CD8-positive, alpha-beta memory T cell (primary cell): ENCODE results near the gene VEGFA. TPM values are rescaled to one million over a fixed set of nuclear protein-coding genes. Genes with fewer than 3 reads are reported as not detected.

ENCODE experiments used
- CTCF ChIA-PET: fragments of 350-600 bp; sonication (Branson Sonifier 250); formaldehyde crosslinking; loops from one replicate; lab custom pipeline; 2021; ENCODE audit warnings: antibody characterized with exemption; lab: Charles Lee
- POLR2A ChIA-PET: fragments of 350-600 bp; sonication (Branson Sonifier 250); formaldehyde crosslinking; loops from one replicate; lab custom pipeline; 2021; ENCODE audit warnings: antibody characterized with exemption; lab: Charles Lee
- DNase-seq, 5 donors: peaks; one replicate each; pipeline versions ENCODE4 v3.0.0 to v3.0.0-alpha.2; 2020 to 2022; ENCODE audit warnings: mixed read lengths in 1 of 5
- H3K27ac ChIP-seq: one replicate; pipeline ENCODE4 v1.7.0; 2013; ENCODE audit warnings: low read depth, mild to moderate bottlenecking, low read length, moderate library complexity
- H3K27me3 ChIP-seq: 2 replicates; pipeline ENCODE4 v1.7.0; 2013; ENCODE audit warnings: low read length, mild to moderate bottlenecking; ENCODE audit not compliant: insufficient read depth, poor library complexity, severe bottlenecking
- H3K36me3 ChIP-seq: 2 replicates; pipeline ENCODE4 v1.7.0; 2013; ENCODE audit warnings: mild to moderate bottlenecking, low read length, moderate library complexity; ENCODE audit not compliant: insufficient read depth
- H3K4me1 ChIP-seq: 2 replicates; pipeline ENCODE4 v1.7.0; 2013; ENCODE audit warnings: mild to moderate bottlenecking, low read length, moderate library complexity; ENCODE audit not compliant: insufficient read depth
- H3K4me3 ChIP-seq: 2 replicates; pipeline ENCODE4 v1.7.0; 2013; ENCODE audit warnings: mild to moderate bottlenecking, low read length
- H3K9me3 ChIP-seq: 2 replicates; pipeline ENCODE4 v1.7.0; 2013; ENCODE audit warnings: mild to moderate bottlenecking, low read length
- H3K27ac Mint-ChIP-seq, 8 donors: one replicate each; pipeline ENCODE4 v1.8.0; 2020 to 2021; ENCODE audit warnings: mixed read lengths in 8 of 8, mild to moderate bottlenecking in 6 of 8, inconsistent platforms in 3 of 8, moderate library complexity in 3 of 8
- H3K27me3 Mint-ChIP-seq, 2 donors: one replicate each; pipeline ENCODE4 v1.8.0; 2020 to 2021; ENCODE audit warnings: mixed read lengths in 2 of 2, mild to moderate bottlenecking in 1 of 2, moderate library complexity in 1 of 2
- H3K36me3 Mint-ChIP-seq, 3 donors: one replicate each; pipeline ENCODE4 v1.8.0; 2020 to 2021; ENCODE audit warnings: mixed read lengths in 3 of 3, inconsistent platforms in 1 of 3, mild to moderate bottlenecking in 1 of 3
- H3K4me1 Mint-ChIP-seq, 3 donors: one replicate each; pipeline ENCODE4 v1.8.0; 2020 to 2021; ENCODE audit warnings: mixed read lengths in 3 of 3, inconsistent platforms in 1 of 3, mild to moderate bottlenecking in 1 of 3
- H3K4me3 Mint-ChIP-seq, 7 donors: one replicate each; pipeline ENCODE4 v1.8.0; 2020 to 2021; ENCODE audit warnings: mixed read lengths in 7 of 7, mild to moderate bottlenecking in 6 of 7, moderate library complexity in 4 of 7, inconsistent platforms in 2 of 7
- H3K9me3 Mint-ChIP-seq, 5 donors: one replicate each; pipeline ENCODE4 v1.8.0; 2020 to 2022; ENCODE audit warnings: mixed read lengths in 5 of 5, mild to moderate bottlenecking in 3 of 5, moderate library complexity in 2 of 5, inconsistent platforms in 1 of 5
- polyA plus RNA-seq: library from polyadenylated mRNA; unstranded; fragments of 300-500 nt; fragmentation: Illumina TruSeq; gene quantifications from one replicate; pipeline ENCODE4 v1.2.3, GENCODE V29; 2021
- total RNA-seq, 2 experiments: library from RNA; stranded (reverse); gene quantifications; one replicate each; pipeline ENCODE4 v1.2.3, GENCODE V29; 2021

Gene VEGFA
- total and polyA plus RNA-seq, 3 experiments from 2014 or later = 16.4 to 17.5 TPM; not detected in 1

- POLR2A ChIA-PET = no interaction called here
- peak overlapping the region in 2 of 8 donors; percentile 50 to 82 for H3K27ac Mint-ChIP-seq
Observed at GRCh38 chr6:43735642-43736199, 34.3 kb upstream of the VEGFA start.

GRCh38 chr6:43736211-43736786, 33.7 kb upstream of the VEGFA start:
- Mint-ChIP-seq H3K27ac (peak overlapping the region in 2 of 8 donors; percentile 26 to 61), H3K36me3 (peaks cover 0 to 3% (median 0%) of the 10 kb centered on the region in 3 donors), H3K9me3 (peaks cover 1 to 8% (median 3%) of the 10 kb centered on the region in 5 donors), H3K4me3 (no peak overlapping the region), H3K27me3 (no peaks in the 10 kb centered on the region), H3K4me1 (peaks cover 2 to 14% (median 10%) of the 10 kb centered on the region in 3 donors)
- H3K27me3 ChIP-seq = no peaks in the 10 kb centered on the region
- CTCF ChIA-PET = interaction anchor here (1.6 kb wide), 1 partner anchor 33 kb away, joined by 4 read pairs; no protein-coding TSS in a partner anchor
- H3K4me3 ChIP-seq = no peak overlapping the region
- H3K4me1 ChIP-seq = peaks cover 12% of the 10 kb centered on the region
- POLR2A ChIA-PET = no interaction called here
- DNase-seq = no peak
- H3K36me3 ChIP-seq = no peaks in the 10 kb centered on the region
- H3K27ac ChIP-seq = no peak overlapping the region
- no peaks in the 10 kb centered on the region for H3K9me3 ChIP-seq

More at GRCh38 chr6:43735642-43736199, 34.3 kb upstream of the VEGFA start:
- Mint-ChIP-seq H3K4me1 (peaks cover 2 to 14% (median 10%) of the 10 kb centered on the region in 3 donors), H3K36me3 (peaks cover 0 to 3% (median 0%) of the 10 kb centered on the region in 3 donors), H3K9me3 (peaks cover 3 to 13% (median 8%) of the 10 kb centered on the region in 5 donors), H3K27me3 (no peaks in the 10 kb centered on the region), H3K4me3 (no peak overlapping the region)
- Histone ChIP-seq H3K4me3 (no peak overlapping the region), H3K36me3 (no peaks in the 10 kb centered on the region), H3K27me3 (no peaks in the 10 kb centered on the region), H3K27ac (no peak overlapping the region), H3K4me1 (peaks cover 12% of the 10 kb centered on the region), H3K9me3 (peaks cover 4% of the 10 kb centered on the region)
- DNase-seq = no peak
- CTCF ChIA-PET = interaction anchor here (1.6 kb wide), 1 partner anchor 33 kb away, joined by 4 read pairs; no protein-coding TSS in a partner anchor

- ChIA-PET POLR2A (interaction anchor here (0.5 kb wide), 1 partner anchor 393 kb away, joined by 7 read pairs; no protein-coding TSS in a partner anchor), CTCF (interaction anchor here (1.6 kb wide), 1 partner anchor 32 kb away, joined by 4 read pairs; no protein-coding TSS in a partner anchor)
- H3K4me1 Mint-ChIP-seq = peaks cover 2 to 14% (median 10%) of the 10 kb centered on the region in 3 donors
- H3K36me3 ChIP-seq = no peaks in the 10 kb centered on the region
- no peaks in the 10 kb centered on the region for H3K9me3 ChIP-seq
- no peaks in the 10 kb centered on the region for H3K27me3 Mint-ChIP-seq
- peaks cover 0 to 3% (median 0%) of the 10 kb centered on the region in 5 donors for H3K9me3 Mint-ChIP-seq
- DNase-seq = no peak
- no peaks in the 10 kb centered on the region for H3K27me3 ChIP-seq
- no peak overlapping the region for H3K27ac ChIP-seq
- H3K36me3 Mint-ChIP-seq = peaks cover 0 to 3% (median 0%) of the 10 kb centered on the region in 3 donors
- H3K4me3 Mint-ChIP-seq = no peak overlapping the region
- no peak overlapping the region for H3K4me3 ChIP-seq
- no peak overlapping the region for H3K27ac Mint-ChIP-seq
- H3K4me1 ChIP-seq = peaks cover 12% of the 10 kb centered on the region
Observed at GRCh38 chr6:43736844-43737243, 33.2 kb upstream of the VEGFA start.

GRCh38 chr6:43737272-43738081, 32.5 kb upstream of the VEGFA start:
- H3K4me1 Mint-ChIP-seq = peaks cover 2 to 12% (median 10%) of the 10 kb centered on the region in 3 donors
- peaks cover 0 to 3% (median 0%) of the 10 kb centered on the region in 5 donors for H3K9me3 Mint-ChIP-seq
- H3K27ac Mint-ChIP-seq = no peak overlapping the region
- no peak overlapping the region for H3K4me3 ChIP-seq
- H3K36me3 ChIP-seq = no peaks in the 10 kb centered on the region
- H3K4me1 ChIP-seq = peaks cover 12% of the 10 kb centered on the region
- DNase-seq = no peak
- ChIA-PET POLR2A (interaction anchor here (0.5 kb wide), 1 partner anchor 392 kb away, joined by 7 read pairs; no protein-coding TSS in a partner anchor), CTCF (no interaction called here)
- no peaks in the 10 kb centered on the region for H3K27me3 ChIP-seq
- no peak overlapping the region for H3K4me3 Mint-ChIP-seq
- H3K27me3 Mint-ChIP-seq = no peaks in the 10 kb centered on the region
- H3K9me3 ChIP-seq = no peaks in the 10 kb centered on the region
- H3K27ac ChIP-seq = no peak overlapping the region
- H3K36me3 Mint-ChIP-seq = peaks cover 0 to 3% (median 0%) of the 10 kb centered on the region in 3 donors

GRCh38 chr6:43738267-43738676, 31.7 kb upstream of the VEGFA start:
- Mint-ChIP-seq H3K4me3 (no peak overlapping the region), H3K4me1 (peaks cover 2 to 10% (median 10%) of the 10 kb centered on the region in 3 donors), H3K9me3 (peaks cover 0 to under 1% (median 0%) of the 10 kb centered on the region in 5 donors), H3K36me3 (peaks cover 0 to 1% (median 0%) of the 10 kb centered on the region in 3 donors), H3K27me3 (no peaks in the 10 kb centered on the region), H3K27ac (peak overlapping the region in 3 of 8 donors; percentile 10 to 82 (median 35))
- no peaks in the 10 kb centered on the region for H3K9me3 ChIP-seq
- ChIA-PET CTCF (no interaction called here), POLR2A (no interaction called here)
- no peaks in the 10 kb centered on the region for H3K36me3 ChIP-seq
- no peaks in the 10 kb centered on the region for H3K27me3 ChIP-seq
- no peak for DNase-seq
- peaks cover 12% of the 10 kb centered on the region for H3K4me1 ChIP-seq
- no peak overlapping the region for H3K4me3 ChIP-seq
- no peak overlapping the region for H3K27ac ChIP-seq

GRCh38 chr6:43738877-43739641, 31.0 kb upstream of the VEGFA start:
- H3K4me1 Mint-ChIP-seq = peaks cover 2 to 5% (median 5%) of the 10 kb centered on the region in 3 donors
- Histone ChIP-seq H3K27ac (no peak overlapping the region), H3K36me3 (no peaks in the 10 kb centered on the region), H3K4me1 (peaks cover 7% of the 10 kb centered on the region), H3K9me3 (no peaks in the 10 kb centered on the region), H3K27me3 (no peaks in the 10 kb centered on the region), H3K4me3 (no peak overlapping the region)
- no peak for DNase-seq
- no peak overlapping the region for H3K4me3 Mint-ChIP-seq
- peak overlapping the region in 2 of 8 donors; percentile 71 to 90 for H3K27ac Mint-ChIP-seq
- H3K27me3 Mint-ChIP-seq = no peaks in the 10 kb centered on the region
- H3K9me3 Mint-ChIP-seq = no peaks in the 10 kb centered on the region
- no peaks in the 10 kb centered on the region for H3K36me3 Mint-ChIP-seq
- POLR2A ChIA-PET = no interaction called here
- CTCF ChIA-PET = interaction anchor here (1.2 to 2.1 kb wide), 4 partner anchors 14 to 340 kb away, joined by 3 to 7 read pairs (median 4); no protein-coding TSS in a partner anchor

GRCh38 chr6:43739642-43740091, 30.3 kb upstream of the VEGFA start:
- ChIA-PET CTCF (interaction anchor here (1.2 to 2.1 kb wide), 4 partner anchors 15 to 339 kb away, joined by 3 to 7 read pairs (median 4); no protein-coding TSS in a partner anchor), POLR2A (no interaction called here)
- peak overlapping the region in 2 of 8 donors; percentile 71 to 90 for H3K27ac Mint-ChIP-seq
- no peak overlapping the region for H3K4me3 Mint-ChIP-seq
- Histone ChIP-seq H3K4me3 (no peak overlapping the region), H3K27ac (no peak overlapping the region), H3K27me3 (no peaks in the 10 kb centered on the region), H3K9me3 (no peaks in the 10 kb centered on the region), H3K4me1 (peaks cover 1% of the 10 kb centered on the region), H3K36me3 (no peaks in the 10 kb centered on the region)
- peaks cover 0 to 2% (median 1%) of the 10 kb centered on the region in 3 donors for H3K4me1 Mint-ChIP-seq
- DNase-seq = no peak
- no peaks in the 10 kb centered on the region for H3K36me3 Mint-ChIP-seq
- no peaks in the 10 kb centered on the region for H3K9me3 Mint-ChIP-seq
- H3K27me3 Mint-ChIP-seq = peaks cover 0 to 6% of the 10 kb centered on the region in 2 donors
